HG02852 (cell line): ENCODE measurements around the gene GUCY2D.
"Not testable (repeated sequence)": the region's sequence is repeated elsewhere in the genome, so short reads cannot be mapped to it uniquely, and the experiment has no call there.

Experiments
- ATAC-seq: cut with Tn5 transposase; IDR thresholded peaks from one replicate; pipeline ENCODE4 v1.9.1; 2021; ENCODE audit warnings: mild to moderate bottlenecking, moderate library complexity; ENCODE audit not compliant: unreplicated experiment

The GUCY2D gene

GRCh38 chr17:8041979-8042378 is 39.6 kb downstream of the GUCY2D start:
- ATAC-seq: no peak

GRCh38 chr17:8044819-8045810 is 42.7 kb downstream of the GUCY2D start:
- no peak for ATAC-seq

GRCh38 chr17:8046306-8046928 is 44.0 kb downstream of the GUCY2D start:
- no peak for ATAC-seq

- no peak for ATAC-seq
These were observed 44.7 kb downstream of the GUCY2D start for GRCh38 chr17:8046929-8047768.

- no peak for ATAC-seq
These were observed 45.3 kb downstream of the GUCY2D start for GRCh38 chr17:8047769-8048110.

- no peak for ATAC-seq
These were observed 45.8 kb downstream of the GUCY2D start for GRCh38 chr17:8048236-8048635.

GRCh38 chr17:8048736-8049135 is 46.3 kb downstream of the GUCY2D start:
- ATAC-seq: no peak

- no peak for ATAC-seq
These were observed 49.4 kb downstream of the GUCY2D start for GRCh38 chr17:8051831-8052230.

GRCh38 chr17:8052256-8053252 is 50.1 kb downstream of the GUCY2D start:
- no peak for ATAC-seq

- no peak for ATAC-seq
These were observed 51.2 kb downstream of the GUCY2D start for GRCh38 chr17:8053600-8053999.

GRCh38 chr17:8055851-8056231 is 53.4 kb downstream of the GUCY2D start:
- no peak for ATAC-seq

- ATAC-seq: no peak
These were observed 54.0 kb downstream of the GUCY2D start for GRCh38 chr17:8056232-8056975.

GRCh38 chr17:8056976-8057625 is 54.7 kb downstream of the GUCY2D start:
- no peak for ATAC-seq

- ATAC-seq: no peak
These were observed 55.3 kb downstream of the GUCY2D start for GRCh38 chr17:8057691-8058114.

- ATAC-seq: no peak
These were observed 56.7 kb downstream of the GUCY2D start for GRCh38 chr17:8059131-8059530.

- ATAC-seq: no peak
These were observed 57.9 kb downstream of the GUCY2D start for GRCh38 chr17:8060274-8060673.

- ATAC-seq: not testable (repeated sequence)
These were observed 59.4 kb downstream of the GUCY2D start for GRCh38 chr17:8061851-8062250.

GRCh38 chr17:8062435-8062806 is 60.0 kb downstream of the GUCY2D start:
- ATAC-seq: no peak
